Fibroblast of gingiva (primary cell): ENCODE data around the gene TAAR1.
"Not testable (repeated sequence)": the region's sequence is repeated elsewhere in the genome, so short reads cannot be mapped to it uniquely, and the experiment has no call there.

Source experiments
- DNase-seq: peaks from one replicate; pipeline ENCODE4 v3.0.0-alpha.2; 2011; ENCODE audit warnings: low read depth

The TAAR1 gene

GRCh38 chr6:132659082-132659481 is at the start of gene TAAR1:
Gene TAAR1 (minus strand): TSS chr6:132659182. CDS start chr6:132646003, 13,179 bp downstream.
- DNase-seq = no peak

- DNase-seq = no peak
Measured at GRCh38 chr6:132708771-132709170, 49.8 kb upstream of the TAAR1 start.

GRCh38 chr6:132708002-132708401 is 49.0 kb upstream of the TAAR1 start:
- no peak for DNase-seq

GRCh38 chr6:132706756-132707155 is 47.8 kb upstream of the TAAR1 start:
- not testable (repeated sequence) for DNase-seq

- DNase-seq = no peak
Measured at GRCh38 chr6:132703936-132704335, 45.0 kb upstream of the TAAR1 start.

- no peak for DNase-seq
Measured at GRCh38 chr6:132698608-132699007, 39.6 kb upstream of the TAAR1 start.

- DNase-seq = no peak
Measured at GRCh38 chr6:132695773-132696172, 36.8 kb upstream of the TAAR1 start.

GRCh38 chr6:132693478-132693877 is 34.5 kb upstream of the TAAR1 start:
- DNase-seq = peak; percentile 70

- DNase-seq = no peak
Measured at GRCh38 chr6:132690678-132691077, 31.7 kb upstream of the TAAR1 start.

GRCh38 chr6:132687306-132687705 is 28.3 kb upstream of the TAAR1 start:
- DNase-seq = no peak

GRCh38 chr6:132686531-132686930 is 27.5 kb upstream of the TAAR1 start:
- DNase-seq = no peak

GRCh38 chr6:132685009-132685408 is 26.0 kb upstream of the TAAR1 start:
- DNase-seq = no peak

GRCh38 chr6:132684272-132684671 is 25.3 kb upstream of the TAAR1 start:
- no peak for DNase-seq

- no peak for DNase-seq
Measured at GRCh38 chr6:132683543-132683942, 24.6 kb upstream of the TAAR1 start.

- not testable (repeated sequence) for DNase-seq
Measured at GRCh38 chr6:132679094-132679493, 20.1 kb upstream of the TAAR1 start.

GRCh38 chr6:132675749-132676148 is 16.8 kb upstream of the TAAR1 start:
- no peak for DNase-seq

- no peak for DNase-seq
Measured at GRCh38 chr6:132675002-132675401, 16.0 kb upstream of the TAAR1 start.

GRCh38 chr6:132673376-132674094 is 14.6 kb upstream of the TAAR1 start:
- DNase-seq = no peak

GRCh38 chr6:132671295-132671694 is 12.3 kb upstream of the TAAR1 start:
- no peak for DNase-seq

GRCh38 chr6:132669690-132670291 is 10.8 kb upstream of the TAAR1 start:
- peak; percentile 39 for DNase-seq

GRCh38 chr6:132666118-132666517 is 7.1 kb upstream of the TAAR1 start:
- no peak for DNase-seq

GRCh38 chr6:132664309-132665034 is 5.5 kb upstream of the TAAR1 start:
- no peak for DNase-seq

GRCh38 chr6:132663661-132664060 is 4.7 kb upstream of the TAAR1 start:
- no peak for DNase-seq
